SK-N-SH treated with all-trans-retinoic acid at 6 μM for 48 hours (cell line): ENCODE data around the gene PPP1R1B.

Experiments used
- ATAC-seq: fragments of 200-7000 bp; cut with Tn5 transposase; 3 replicates; pipeline ENCODE4 v1.9.1; 2020; ENCODE audit warnings: mild to moderate bottlenecking, moderate library complexity
- ARNTL ChIP-seq: fragments of 450-650 bp; formaldehyde crosslinking; IDR thresholded peaks from 2 replicates; pipeline ENCODE4 v1.5.0; 2020; ENCODE audit warnings: low read depth, mild to moderate bottlenecking, moderate library complexity, borderline replicate concordance
- BACH2 ChIP-seq: fragments of 250-450 bp; sonication (Bioruptor Pico); IDR thresholded peaks from 2 replicates; pipeline ENCODE4 v1.9.0; 2021; ENCODE audit warnings: mild to moderate bottlenecking, borderline replicate concordance
- CSDC2 ChIP-seq: fragments of 250-450 bp; sonication (Bioruptor Pico); IDR thresholded peaks from 2 replicates; pipeline ENCODE4 v1.5.0; 2020; ENCODE audit warnings: mild to moderate bottlenecking, moderate library complexity
- ESRRG ChIP-seq: fragments of 250-450 bp; sonication (Bioruptor Pico); IDR thresholded peaks from 2 replicates; pipeline ENCODE4 v1.6.1; 2021; ENCODE audit warnings: mild to moderate bottlenecking
- GLIS3 ChIP-seq: fragments of 250-450 bp; sonication (Bioruptor Pico); IDR thresholded peaks from 2 replicates; pipeline ENCODE4 v1.5.0; 2020; ENCODE audit warnings: mild to moderate bottlenecking, moderate library complexity
- ISL1 ChIP-seq: fragments of 250-450 bp; sonication (Bioruptor Pico); IDR thresholded peaks from 2 replicates; pipeline ENCODE4 v2.1.2; 2022; ENCODE audit warnings: mild to moderate bottlenecking, moderate library complexity
- OSR1 ChIP-seq: fragments of 250-450 bp; sonication (Bioruptor Pico); IDR thresholded peaks from 2 replicates; pipeline ENCODE4 v1.8.0; 2022; ENCODE audit warnings: moderate library complexity, mild to moderate bottlenecking, inconsistent platforms
- PATZ1 ChIP-seq: fragments of 250-450 bp; sonication (Bioruptor Pico); IDR thresholded peaks from 2 replicates; pipeline ENCODE4 v1.8.0; 2020; ENCODE audit warnings: mild to moderate bottlenecking, moderate library complexity, borderline replicate concordance
- PPARA ChIP-seq: fragments of 250-450 bp; sonication (Bioruptor Pico); IDR thresholded peaks from 2 replicates; pipeline ENCODE4 v1.5.0; 2020; ENCODE audit warnings: mild to moderate bottlenecking, borderline replicate concordance
- SNAI2 ChIP-seq: fragments of 250-450 bp; sonication (Bioruptor Pico); IDR thresholded peaks from 2 replicates; pipeline ENCODE4 v1.5.0; 2020; ENCODE audit warnings: mild to moderate bottlenecking, moderate library complexity
- TCF4 ChIP-seq: fragments of 250-450 bp; sonication (Bioruptor Pico); IDR thresholded peaks from 2 replicates; pipeline ENCODE4 v1.8.0; 2021; ENCODE audit warnings: mild to moderate bottlenecking, moderate library complexity, borderline replicate concordance
- TOX ChIP-seq: fragments of 250-450 bp; sonication (Bioruptor Pico); IDR thresholded peaks from 2 replicates; pipeline ENCODE4 v1.8.0; 2021; ENCODE audit warnings: mild to moderate bottlenecking, moderate library complexity, borderline replicate concordance
- TSHZ2 ChIP-seq: fragments of 250-450 bp; sonication (Bioruptor Pico); IDR thresholded peaks from 2 replicates; pipeline ENCODE4 v1.5.0; 2020; ENCODE audit warnings: mild to moderate bottlenecking, moderate library complexity
- ZC3H10 ChIP-seq: fragments of 250-450 bp; sonication (Bioruptor Pico); IDR thresholded peaks from 2 replicates; pipeline ENCODE4 v1.5.1; 2021; ENCODE audit warnings: mild to moderate bottlenecking, moderate library complexity
- ZFP3 ChIP-seq: fragments of 250-450 bp; sonication (Bioruptor Pico); IDR thresholded peaks from 2 replicates; pipeline ENCODE4 v1.5.0; 2020; ENCODE audit warnings: mild to moderate bottlenecking, moderate library complexity
- ZFP30 ChIP-seq: fragments of 450-650 bp; formaldehyde crosslinking; IDR thresholded peaks from 2 replicates; pipeline ENCODE4 v1.5.0; 2022; ENCODE audit warnings: mild to moderate bottlenecking, moderate library complexity
- ZNF565 ChIP-seq: fragments of 450-650 bp; formaldehyde crosslinking; conservative IDR thresholded peaks from 2 replicates; pipeline ENCODE4 v1.5.0; 2020; ENCODE audit warnings: low read depth, mild to moderate bottlenecking, moderate library complexity
- ZNF70 ChIP-seq: fragments of 450-650 bp; formaldehyde crosslinking; IDR thresholded peaks from 2 replicates; pipeline ENCODE4 v1.5.0; 2020; ENCODE audit warnings: mild to moderate bottlenecking, moderate library complexity
- TF ChIP-seq, protein P1 (sequence below): fragments of 250-450 bp; sonication (Bioruptor Pico); IDR thresholded peaks from 2 replicates; pipeline ENCODE4 v1.8.0; 2021; ENCODE audit warnings: low read depth, mild to moderate bottlenecking, moderate library complexity, borderline replicate concordance
- TF ChIP-seq, protein P2 (sequence below): fragments of 250-450 bp; sonication (Bioruptor Pico); IDR thresholded peaks from 2 replicates; pipeline ENCODE4 v1.5.1; 2020; ENCODE audit warnings: low read depth, mild to moderate bottlenecking, moderate library complexity
- TF ChIP-seq, protein P3 (sequence below): fragments of 250-450 bp; sonication (Bioruptor Pico); IDR thresholded peaks from 2 replicates; pipeline ENCODE4 v1.5.1; 2021; ENCODE audit warnings: mild to moderate bottlenecking, moderate library complexity

Gene PPP1R1B

DNA sequence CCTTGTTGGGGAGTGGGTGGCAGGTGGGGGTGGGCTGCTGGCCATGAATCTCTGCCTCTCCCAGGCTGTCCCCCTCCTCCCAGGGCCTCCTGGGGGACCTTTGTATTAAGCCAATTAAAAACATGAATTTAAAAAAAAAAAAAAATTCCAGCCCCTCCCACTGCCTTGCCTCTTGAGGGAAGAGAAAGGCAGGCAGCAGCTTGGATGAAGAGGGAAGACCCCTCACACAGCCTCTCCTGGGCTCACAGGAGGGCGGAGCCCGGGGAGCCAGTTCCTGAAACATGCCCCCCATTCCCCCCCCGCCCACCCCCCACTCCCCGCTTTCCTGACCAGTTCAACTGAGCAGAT is 36.6 kb downstream of the PPP1R1B start:
- no peak for ATAC-seq
- TF ChIP-seq OSR1 (CRISPR knock-in tag) (no peak), ZNF565 (CRISPR knock-in tag) (no peak), PPARA (CRISPR knock-in tag) (no peak), ZNF70 (CRISPR knock-in tag) (no peak)

DNA sequence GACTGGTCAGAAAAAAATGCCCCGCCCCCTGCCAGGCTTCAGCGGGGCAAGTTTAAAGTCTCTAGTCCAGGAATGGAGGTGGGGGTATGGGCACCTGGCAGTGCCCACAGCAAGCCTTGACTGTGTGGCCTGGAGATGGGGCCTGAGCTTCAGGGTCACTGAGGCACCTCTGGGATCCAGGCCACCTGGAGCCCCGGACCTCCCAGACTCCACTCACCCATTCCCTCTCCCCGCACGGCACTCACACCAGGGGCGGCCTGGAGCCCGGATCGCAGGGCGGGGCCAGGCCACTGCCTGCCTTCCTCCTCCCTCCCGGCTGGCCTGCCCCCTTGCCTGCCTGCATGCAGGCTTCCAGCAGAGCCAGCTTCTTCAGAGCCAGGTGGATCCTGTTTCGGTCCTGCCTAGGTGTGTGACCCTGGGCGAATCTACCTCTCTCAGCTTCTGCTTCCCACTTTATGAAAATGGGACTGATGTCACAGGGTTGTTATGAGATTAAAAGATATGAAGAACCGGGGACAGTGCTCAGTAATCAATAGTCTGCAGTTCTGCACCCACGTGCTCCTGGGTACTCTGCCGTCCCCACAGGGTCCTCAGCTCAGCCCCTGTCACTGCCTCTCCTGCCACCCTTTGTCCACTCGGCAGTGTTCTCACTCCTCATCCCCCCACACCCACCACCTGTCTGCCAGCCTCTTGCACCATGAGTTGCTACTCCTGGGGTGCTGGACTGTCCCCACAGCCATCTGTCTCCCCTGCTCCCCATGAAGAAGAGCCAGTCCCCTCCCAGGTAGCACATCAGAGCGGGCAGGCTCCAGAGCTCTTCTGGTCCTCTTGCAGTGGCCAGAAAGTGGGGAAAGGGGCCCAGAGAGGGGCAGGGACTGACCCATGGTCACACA is 37.2 kb downstream of the PPP1R1B start:
- no peak for TF ChIP-seq ZC3H10
- TF ChIP-seq, protein P1, sequence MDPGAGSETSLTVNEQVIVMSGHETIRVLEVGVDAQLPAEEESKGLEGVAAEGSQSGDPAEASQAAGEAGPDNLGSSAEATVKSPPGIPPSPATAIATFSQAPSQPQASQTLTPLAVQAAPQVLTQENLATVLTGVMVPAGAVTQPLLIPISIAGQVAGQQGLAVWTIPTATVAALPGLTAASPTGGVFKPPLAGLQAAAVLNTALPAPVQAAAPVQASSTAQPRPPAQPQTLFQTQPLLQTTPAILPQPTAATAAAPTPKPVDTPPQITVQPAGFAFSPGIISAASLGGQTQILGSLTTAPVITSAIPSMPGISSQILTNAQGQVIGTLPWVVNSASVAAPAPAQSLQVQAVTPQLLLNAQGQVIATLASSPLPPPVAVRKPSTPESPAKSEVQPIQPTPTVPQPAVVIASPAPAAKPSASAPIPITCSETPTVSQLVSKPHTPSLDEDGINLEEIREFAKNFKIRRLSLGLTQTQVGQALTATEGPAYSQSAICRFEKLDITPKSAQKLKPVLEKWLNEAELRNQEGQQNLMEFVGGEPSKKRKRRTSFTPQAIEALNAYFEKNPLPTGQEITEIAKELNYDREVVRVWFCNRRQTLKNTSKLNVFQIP: no peak
- TF ChIP-seq TOX (CRISPR knock-in tag): no peak
- no peak for TF ChIP-seq ARNTL (CRISPR knock-in tag)
- no peak for ATAC-seq

DNA sequence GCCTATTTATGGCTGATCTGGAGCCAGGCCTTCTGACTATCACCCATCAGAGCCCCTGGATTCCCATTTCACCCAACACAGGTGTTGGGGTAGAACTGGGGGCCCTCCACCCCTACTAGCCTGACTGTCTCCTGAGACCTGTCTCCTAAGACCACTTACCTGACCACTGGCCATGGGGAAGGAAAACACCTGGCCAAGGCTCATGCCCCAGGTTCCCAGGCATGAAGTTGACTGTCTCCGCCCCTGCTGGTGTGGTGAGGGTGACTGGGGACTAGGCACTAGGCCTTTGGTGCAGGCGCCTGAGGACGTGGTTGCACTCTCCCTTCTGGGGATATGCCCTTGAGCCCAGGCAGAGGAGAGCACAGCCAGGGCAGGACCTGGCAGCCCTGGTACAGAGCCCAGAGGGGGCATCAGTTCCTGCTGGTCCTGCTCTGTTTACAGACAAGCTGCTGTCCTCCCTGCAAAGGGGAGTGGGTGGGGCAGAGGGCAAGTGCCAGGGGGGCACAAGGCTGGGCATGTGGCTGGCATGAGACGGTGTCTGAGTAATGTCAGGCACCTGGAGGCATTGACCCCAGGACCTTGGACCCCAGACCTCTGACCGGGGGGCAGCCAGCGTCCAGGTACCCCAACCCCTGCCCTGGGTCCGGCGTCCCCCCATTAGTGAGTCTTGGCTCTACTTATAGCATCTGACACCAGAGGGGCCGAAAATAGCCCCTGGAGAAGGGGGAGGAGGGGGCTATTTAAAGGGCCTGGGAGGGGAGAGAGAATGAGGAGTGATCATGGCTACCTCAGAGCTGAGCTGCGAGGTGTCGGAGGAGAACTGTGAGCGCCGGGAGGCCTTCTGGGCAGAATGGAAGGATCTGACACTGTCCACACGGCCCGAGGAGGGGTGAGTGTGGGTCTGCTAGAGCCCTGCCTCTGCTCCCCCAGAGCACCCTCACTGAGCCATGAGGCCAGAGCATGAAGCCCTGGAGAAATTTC is 38.1 kb downstream of the PPP1R1B start, which contains the start of gene TCAP:
Gene TCAP, plus strand, starts transcription at position 769 of the 981 bp plus-strand sequence. Its CDS starts 11 bp downstream, at position 780.
- ATAC-seq: no peak
- TF ChIP-seq TCF4 (CRISPR knock-in tag): no peak
- no peak for TF ChIP-seq ZC3H10
- TF ChIP-seq ISL1: no peak
- TF ChIP-seq SNAI2 (CRISPR knock-in tag): no peak
- TF ChIP-seq PATZ1 (CRISPR knock-in tag): no peak
- TF ChIP-seq GLIS3 (CRISPR knock-in tag): no peak
- TF ChIP-seq ZFP3 (CRISPR knock-in tag): no peak
- TF ChIP-seq CSDC2 (CRISPR knock-in tag): no peak
- TF ChIP-seq, protein P2, sequence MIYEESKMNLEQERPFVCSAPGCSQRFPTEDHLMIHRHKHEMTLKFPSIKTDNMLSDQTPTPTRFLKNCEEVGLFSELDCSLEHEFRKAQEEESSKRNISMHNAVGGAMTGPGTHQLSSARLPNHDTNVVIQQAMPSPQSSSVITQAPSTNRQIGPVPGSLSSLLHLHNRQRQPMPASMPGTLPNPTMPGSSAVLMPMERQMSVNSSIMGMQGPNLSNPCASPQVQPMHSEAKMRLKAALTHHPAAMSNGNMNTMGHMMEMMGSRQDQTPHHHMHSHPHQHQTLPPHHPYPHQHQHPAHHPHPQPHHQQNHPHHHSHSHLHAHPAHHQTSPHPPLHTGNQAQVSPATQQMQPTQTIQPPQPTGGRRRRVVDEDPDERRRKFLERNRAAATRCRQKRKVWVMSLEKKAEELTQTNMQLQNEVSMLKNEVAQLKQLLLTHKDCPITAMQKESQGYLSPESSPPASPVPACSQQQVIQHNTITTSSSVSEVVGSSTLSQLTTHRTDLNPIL (CRISPR knock-in tag): no peak

DNA sequence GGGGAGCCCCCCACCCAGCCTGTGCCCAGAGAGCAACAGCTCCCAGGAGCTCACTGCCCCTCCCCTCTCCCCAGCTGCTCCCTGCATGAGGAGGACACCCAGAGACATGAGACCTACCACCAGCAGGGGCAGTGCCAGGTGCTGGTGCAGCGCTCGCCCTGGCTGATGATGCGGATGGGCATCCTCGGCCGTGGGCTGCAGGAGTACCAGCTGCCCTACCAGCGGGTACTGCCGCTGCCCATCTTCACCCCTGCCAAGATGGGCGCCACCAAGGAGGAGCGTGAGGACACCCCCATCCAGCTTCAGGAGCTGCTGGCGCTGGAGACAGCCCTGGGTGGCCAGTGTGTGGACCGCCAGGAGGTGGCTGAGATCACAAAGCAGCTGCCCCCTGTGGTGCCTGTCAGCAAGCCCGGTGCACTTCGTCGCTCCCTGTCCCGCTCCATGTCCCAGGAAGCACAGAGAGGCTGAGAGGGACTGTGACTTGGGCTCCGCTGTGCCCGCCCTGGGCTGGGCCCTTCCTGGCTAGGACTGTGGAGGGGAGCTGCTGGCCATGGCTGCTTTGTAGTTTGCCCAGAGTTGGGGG is 39.0 kb downstream of the PPP1R1B start:
- ATAC-seq: peak; percentile 50
- no peak for TF ChIP-seq TSHZ2 (CRISPR knock-in tag)
- TF ChIP-seq TCF4 (CRISPR knock-in tag): no peak
- TF ChIP-seq ZC3H10: no peak
- TF ChIP-seq TOX (CRISPR knock-in tag): no peak
- TF ChIP-seq ZFP3 (CRISPR knock-in tag): no peak
- no peak for TF ChIP-seq ZNF565 (CRISPR knock-in tag)
- TF ChIP-seq ZFP30 (CRISPR knock-in tag): no peak
- TF ChIP-seq CSDC2 (CRISPR knock-in tag): no peak
- no peak for TF ChIP-seq ESRRG
- TF ChIP-seq ARNTL (CRISPR knock-in tag): no peak
- TF ChIP-seq, protein P3, sequence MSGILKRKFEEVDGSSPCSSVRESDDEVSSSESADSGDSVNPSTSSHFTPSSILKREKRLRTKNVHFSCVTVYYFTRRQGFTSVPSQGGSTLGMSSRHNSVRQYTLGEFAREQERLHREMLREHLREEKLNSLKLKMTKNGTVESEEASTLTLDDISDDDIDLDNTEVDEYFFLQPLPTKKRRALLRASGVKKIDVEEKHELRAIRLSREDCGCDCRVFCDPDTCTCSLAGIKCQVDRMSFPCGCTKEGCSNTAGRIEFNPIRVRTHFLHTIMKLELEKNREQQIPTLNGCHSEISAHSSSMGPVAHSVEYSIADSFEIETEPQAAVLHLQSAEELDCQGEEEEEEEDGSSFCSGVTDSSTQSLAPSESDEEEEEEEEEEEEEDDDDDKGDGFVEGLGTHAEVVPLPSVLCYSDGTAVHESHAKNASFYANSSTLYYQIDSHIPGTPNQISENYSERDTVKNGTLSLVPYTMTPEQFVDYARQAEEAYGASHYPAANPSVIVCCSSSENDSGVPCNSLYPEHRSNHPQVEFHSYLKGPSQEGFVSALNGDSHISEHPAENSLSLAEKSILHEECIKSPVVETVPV (CRISPR knock-in tag): no peak
- TF ChIP-seq PPARA (CRISPR knock-in tag): no peak
- TF ChIP-seq PATZ1 (CRISPR knock-in tag): no peak
- TF ChIP-seq BACH2 (CRISPR knock-in tag): no peak
- no peak for TF ChIP-seq GLIS3 (CRISPR knock-in tag)
- TF ChIP-seq ZNF70 (CRISPR knock-in tag): no peak
